GM19035 (cell line): ENCODE measurements around the gene ZNF761.
A peak's percentile ranks its signal among the peaks of the same experiment; 100 is the strongest.
"Not testable (repeated sequence)": the region's sequence is repeated elsewhere in the genome, so short reads cannot be mapped to it uniquely, and the experiment has no call there.

Source experiments
- ATAC-seq: cut with Tn5 transposase; IDR thresholded peaks from one replicate; pipeline ENCODE4 v1.9.1; 2021; ENCODE audit not compliant: unreplicated experiment

ZNF761 gene

DNA sequence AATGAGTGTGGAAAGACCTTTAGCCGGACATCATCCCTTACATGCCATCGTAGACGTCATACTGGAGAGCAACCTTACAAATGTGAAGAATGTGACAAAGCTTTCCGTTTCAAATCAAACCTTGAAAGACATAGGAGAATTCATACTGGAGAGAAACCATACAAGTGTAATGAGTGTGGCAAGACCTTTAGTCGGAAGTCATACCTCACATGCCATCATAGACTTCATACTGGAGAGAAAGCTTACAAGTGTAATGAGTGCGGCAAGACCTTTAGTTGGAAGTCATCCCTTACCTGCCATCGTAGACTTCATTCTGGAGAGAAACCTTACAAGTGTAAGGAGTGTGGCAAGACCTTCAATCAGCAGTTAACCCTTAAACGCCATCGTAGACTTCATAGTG lies 24.0 kb downstream of the ZNF761 start:
- no peak for ATAC-seq

DNA sequence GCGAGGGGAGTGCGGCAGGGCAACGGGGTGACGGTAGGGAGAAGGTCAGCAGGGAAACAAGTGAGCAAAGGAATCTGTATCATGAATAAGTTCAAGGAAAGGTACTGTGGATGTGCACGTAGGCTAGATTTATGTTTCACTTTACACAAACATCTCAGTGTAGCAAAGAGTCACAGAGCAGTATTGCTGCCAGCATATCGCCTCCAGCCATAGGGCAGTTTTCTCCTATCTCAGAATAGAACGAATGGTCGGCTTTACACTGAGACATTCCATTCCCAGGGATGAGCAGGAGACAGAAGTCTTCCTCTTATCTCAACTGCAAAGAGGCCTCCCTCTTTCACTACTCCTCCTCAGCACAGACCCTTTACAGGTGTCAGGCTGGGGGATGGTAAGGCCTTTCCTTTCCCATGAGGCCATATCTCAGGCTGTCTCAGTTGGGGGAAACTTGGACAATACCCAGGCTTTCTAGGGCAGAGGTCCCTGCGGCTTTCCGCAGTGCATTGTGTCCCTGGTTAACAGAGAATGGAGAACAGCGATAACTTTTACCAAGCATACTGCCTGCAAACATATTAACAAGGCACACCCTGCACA lies 28.4 kb downstream of the ZNF761 start:
- ATAC-seq, result not testable (repeated sequence)

DNA sequence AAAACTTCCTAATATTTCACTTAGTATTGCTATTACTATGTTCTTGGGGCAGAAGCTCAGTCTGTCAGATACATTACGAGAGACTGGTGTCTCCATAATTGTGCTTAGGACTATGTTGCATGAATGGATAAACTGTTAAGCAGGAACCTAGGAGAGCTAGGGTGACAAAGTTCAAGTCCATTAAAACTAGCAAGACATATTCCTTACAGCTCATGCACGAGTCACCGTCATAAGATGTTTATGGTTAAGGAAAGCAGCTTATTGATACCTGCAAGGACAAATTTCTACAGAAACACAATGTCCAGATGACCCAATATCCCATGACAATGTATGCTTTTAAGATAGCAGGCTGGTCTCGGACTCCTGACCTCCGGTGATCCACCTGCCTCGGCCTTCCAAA lies 30.1 kb downstream of the ZNF761 start:
- ATAC-seq, result no peak

DNA sequence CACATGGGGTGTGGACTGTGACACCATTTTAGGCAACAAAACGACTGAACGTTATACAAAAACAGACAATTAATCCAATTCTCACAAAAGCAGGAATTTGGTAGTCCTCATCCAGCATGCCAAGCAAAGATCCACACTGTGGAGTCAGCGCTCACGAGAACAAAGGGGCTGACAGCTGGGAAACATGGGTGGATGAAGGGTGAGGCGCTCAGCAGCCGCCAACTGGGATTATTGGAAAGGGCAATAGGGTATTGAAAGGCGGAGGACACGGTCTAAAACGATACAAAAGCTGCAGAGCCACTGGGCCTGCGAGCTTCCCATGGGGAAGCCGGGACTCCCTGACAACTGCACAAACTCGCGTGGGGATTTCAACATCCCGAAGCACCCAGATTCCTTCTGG lies 31.1 kb downstream of the ZNF761 start:
- no peak for ATAC-seq

DNA sequence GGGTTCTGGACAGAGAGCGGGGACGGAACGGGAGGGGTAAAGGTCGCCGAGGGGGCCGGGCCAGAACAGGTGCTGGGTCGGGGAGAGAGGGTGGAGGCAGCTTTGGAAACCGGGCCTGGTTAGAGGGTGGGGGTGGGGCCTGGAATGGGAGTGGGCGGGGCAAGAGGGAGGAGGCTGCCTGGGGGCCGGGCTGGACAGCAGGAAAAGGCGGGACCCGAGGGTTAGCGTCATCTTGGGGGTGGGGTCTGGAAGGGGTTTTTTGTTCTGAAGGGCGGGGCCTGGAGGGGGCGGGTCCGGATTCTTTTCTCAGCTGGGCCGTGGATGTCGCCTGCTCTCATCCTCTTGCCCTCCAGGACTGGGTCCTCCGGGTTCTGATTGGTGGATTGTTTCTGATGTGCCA lies 31.5 kb downstream of the ZNF761 start:
- no peak for ATAC-seq

DNA sequence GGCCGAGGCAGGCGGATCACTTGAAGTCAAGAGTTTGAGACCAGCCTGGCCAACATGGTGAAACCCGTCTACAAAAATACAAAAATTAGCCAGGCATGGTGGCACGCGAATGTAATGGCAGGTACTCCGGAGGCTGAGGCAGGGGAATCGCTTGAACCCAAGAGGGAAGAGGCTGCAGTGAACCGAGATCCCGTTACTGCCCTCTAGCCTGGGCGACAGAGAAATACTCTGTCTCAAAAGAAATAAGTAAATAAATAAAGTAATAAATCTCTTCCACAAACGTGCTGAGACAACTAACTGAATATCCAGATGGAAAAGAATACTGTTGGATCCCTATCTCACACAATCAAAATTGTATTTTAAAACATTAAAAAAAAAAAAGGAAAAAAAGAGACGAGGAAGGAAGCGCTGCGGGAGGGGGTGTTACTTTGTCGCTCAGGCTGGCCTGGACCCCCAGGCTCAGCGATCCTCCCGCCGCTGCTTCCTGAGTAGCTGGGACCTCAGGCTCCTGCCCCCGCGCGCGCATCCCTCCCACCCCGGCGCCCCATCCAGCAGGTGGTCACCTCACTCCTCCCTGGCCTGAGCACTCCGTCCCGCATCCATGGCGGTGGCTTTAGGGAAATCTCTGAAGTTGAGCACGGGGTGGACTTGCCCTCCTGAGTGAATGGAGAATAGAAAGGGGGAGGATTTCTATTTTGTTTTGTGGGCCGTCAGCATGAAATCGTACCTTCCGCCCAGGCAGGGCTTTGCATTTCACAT lies 35.1 kb downstream of the ZNF761 start:
- ATAC-seq, result no peak

DNA sequence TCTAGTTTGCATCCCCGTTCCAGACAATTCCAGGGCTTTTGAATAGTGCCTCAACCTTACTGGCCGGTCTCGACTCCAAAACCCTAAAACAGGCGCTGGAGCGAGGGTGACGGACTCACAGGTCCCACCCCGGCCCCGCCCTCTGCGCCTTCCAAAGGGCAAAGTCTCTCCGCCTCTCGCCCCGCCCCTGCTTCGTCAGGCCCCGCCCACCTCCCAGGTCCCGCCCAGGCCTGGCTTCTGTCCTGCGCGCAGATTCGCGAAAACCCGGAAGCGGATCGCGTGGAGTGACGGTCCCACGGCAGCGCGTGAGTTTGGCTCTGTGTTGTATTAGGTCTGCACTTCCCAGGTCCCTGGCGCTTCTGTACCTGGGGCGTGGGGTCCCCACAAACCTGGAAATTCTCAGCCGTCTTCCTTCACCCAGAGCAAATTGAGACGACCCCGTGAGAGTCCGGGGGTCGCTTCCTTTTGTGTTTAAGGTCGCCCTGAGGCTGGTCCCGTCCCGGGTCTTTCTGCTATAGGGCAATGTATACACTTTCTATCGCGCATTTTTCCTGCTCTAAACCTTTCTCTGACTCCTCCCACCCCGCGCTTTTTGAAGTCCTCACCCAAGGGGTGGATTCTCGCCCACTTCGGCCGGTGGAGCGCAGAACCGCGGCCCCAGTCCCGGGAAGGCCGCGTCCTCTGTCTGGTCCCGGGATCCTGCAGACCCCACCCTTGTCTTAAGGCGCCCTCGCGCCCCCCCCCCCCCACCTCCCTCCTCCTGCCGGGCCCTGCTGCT lies 35.9 kb downstream of the ZNF761 start, which contains the start of gene ZNF813:
TSS of gene ZNF813 (plus strand) at position 249 of the 778 bp plus-strand sequence. CDS start 16,090 bp downstream, outside the sequence.
- ATAC-seq, result peak; percentile 82

DNA sequence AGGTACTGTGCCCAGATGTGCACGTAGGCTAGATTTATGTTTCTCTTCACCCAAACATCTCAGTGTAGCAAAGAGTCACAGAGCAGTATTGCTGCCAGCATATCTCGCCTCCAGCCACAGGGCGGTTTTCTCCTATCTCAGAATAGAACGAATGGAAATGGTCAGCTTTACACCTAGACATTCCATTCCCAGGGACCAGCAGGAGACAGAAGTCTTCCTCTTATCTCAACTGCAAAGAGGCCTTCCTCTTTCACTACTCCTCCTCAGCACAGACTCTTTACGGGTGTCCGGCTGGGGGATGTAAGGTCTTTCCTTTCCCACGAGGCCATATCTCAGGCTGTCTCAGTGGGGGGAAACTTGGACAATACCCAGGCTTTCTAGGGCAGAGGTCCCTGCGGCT lies 36.8 kb downstream of the ZNF761 start:
- ATAC-seq, result not testable (repeated sequence)

DNA sequence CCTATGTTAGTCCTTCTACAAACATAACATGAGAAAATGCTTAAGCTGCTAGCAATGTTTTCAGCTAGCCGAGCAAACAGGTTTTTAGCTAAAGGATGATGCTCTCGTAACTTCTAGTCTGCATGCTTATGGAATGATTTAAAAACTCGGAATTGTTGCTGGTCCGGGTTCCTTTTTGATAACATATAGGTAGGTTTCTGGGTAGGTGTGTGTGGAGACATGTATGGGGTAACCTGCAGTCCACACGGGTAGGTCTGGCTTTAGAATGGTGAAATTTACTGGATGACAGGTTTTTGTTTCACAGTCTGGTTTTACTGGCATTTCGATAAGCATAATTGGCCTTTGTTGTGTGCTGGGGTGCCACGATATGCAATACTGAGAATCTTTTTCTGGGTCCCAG lies 40.1 kb downstream of the ZNF761 start:
- ATAC-seq, result no peak

DNA sequence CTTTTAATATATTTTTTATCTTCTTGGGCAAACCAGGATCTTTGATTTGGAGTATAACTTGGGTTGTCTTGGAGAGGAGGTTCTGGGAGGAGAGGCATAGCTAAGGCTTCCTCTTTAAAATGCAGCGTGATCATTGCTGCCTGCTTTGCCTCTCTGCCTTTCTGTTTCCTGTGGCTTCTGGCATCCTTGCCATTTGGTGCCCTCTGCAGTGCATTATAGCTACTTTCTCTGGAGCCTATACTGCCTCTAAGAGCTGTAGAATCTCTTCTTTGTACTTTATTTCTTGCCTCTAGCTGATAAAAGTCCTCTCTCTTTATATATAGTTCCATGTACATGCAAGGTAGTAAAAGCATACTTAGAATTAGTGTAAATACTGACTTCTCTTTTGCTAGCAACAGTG lies 43.0 kb downstream of the ZNF761 start:
- ATAC-seq, result not testable (repeated sequence)

DNA sequence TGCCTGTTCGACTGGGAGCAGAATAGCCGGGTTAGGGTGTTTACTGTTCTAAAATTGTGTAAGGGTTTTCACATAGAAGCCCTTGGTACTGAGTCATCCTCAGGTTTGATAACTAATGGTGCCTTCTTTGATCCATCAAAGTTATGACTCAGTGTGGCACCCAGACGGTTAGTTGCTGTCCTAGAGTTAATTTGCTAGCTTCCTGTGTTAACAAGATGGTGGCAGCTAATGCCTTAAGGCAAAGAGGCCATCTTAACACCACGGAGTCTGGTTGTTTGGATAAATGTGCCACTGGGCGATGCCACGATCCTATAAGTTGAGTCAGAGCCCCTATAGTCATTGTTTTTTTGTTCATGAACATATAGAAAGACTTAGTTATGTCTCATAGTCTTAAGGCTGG lies 43.7 kb downstream of the ZNF761 start:
- not testable (repeated sequence) for ATAC-seq

DNA sequence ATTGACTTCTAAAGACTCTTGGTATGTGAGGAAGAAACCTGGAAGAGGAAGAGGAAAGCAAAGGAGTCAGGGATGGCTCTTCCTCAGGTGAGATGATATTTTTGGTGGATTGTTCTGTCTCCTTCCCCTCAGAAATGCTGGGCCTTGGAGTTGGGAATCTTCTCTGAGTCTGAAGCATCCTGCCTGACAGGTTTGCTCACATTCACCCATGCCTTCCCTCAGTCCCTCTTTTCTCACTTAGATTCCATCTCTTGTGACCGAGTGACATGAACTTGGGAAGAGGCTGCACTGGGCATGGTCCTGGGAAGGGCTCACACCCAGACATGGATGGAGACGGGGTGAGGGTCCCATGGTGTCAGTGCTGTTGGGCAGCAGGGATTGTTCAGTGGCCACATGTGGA lies 52.0 kb downstream of the ZNF761 start:
- not testable (repeated sequence) for ATAC-seq

DNA sequence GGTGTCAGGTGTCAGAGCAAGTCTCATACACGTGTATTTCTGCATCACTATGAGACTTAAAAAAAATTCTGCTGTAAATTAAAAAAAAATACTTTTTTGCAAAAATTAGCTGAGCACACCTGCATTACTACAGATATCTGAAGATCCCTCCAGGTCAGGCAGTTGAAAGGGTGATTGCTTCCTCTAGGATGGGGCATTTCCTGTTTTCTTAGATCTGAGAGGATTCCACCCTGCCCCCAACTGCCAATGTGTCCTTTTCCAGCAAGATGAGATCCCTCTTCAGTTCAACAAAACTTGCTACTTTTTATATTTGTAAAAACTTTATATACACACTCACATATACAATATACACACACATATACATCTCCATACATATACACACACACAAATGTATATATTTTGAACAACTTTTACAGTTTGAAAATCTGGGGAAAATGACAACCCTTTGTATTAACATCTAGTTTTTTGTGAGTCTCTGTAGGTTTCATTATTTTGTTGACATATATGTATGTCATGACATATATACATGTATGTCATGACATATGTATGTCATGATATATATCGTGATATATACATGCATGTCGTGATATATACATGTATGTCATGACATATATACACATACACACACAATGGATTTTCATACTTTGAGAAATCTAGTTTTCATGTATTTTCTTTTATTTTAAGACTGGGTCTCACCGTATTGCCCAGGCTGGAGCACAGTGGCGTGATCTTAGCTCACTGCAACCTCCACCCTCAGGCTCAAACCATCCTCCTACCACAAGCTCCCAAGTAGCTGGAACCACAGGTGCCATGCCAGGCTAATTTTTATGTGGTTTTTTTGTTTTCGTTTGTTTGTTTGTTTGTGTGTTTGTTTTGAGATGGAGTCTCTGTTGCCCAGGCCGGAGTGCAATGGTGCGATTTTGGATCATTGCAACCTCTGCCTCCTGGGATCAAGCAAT lies 53.5 kb downstream of the ZNF761 start:
- no peak for ATAC-seq

DNA sequence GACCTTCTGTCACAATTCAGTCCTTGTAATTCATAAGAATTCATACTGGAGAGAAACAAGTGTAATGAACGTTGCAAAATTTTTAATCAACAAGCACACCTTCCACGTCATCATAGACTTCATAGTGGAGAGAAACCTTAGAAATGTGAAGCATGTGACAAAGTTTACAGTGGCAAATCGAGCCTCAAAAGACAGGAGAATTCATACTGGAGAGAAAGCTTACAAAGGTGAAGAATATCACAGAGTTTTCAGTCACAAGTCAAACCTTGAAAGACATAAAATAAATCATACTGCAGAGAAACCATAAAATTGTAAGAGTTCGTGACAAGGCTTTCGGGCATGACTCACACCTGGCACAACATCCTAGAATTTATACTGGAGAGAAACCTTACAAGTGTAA lies 60.4 kb downstream of the ZNF761 start:
- no peak for ATAC-seq

DNA sequence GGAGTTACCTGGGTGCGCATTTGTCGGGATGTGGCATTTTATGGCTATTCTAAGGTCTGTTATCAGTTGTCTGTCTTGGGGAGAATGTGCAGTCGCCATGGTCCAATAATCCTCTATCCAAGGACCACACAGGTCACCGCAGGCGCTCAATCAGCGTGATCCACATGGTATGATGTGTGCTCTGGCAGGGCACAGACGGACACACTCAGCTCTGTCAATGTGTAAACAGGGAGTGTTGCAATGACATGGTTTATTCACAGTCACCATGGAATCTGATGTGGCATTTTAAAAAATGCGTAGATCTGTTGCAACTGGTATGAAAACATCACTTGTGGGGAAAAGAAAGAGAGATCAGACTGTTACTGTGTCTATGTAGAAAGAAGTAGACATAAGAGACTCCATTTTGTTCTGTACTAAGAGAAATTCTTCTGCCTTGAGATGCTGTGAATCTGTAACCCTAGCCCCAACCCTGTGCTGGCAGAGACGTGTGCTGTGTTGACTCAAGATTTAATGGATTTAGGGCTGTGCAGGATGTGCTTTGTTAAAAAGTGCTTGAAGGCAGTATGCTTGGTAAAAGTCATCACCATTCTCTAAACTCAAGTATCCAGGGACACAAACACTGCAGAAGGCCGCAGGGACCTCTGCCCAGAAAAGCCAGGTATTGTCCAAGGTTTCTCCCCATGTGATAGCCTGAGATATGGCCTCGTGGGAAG lies 65.7 kb downstream of the ZNF761 start:
- ATAC-seq, result not testable (repeated sequence)

DNA sequence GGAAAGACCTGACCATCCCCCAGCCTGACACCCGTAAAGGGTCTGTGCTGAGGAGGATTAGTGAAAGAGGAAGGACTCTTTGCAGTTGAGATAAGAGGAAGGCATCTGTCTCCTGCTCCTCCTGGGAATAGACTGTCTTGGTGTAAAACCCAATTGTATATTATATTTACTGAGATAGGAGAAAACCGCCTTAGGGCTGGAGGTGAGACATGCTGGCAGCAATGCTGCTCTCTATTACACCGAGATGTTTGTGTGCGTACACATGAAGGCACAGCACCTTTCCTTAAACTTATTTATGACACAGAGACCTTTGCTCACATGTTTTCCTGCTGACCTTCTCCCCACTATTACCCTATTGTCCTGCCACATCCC lies 66.2 kb downstream of the ZNF761 start:
- ATAC-seq, result not testable (repeated sequence)

DNA sequence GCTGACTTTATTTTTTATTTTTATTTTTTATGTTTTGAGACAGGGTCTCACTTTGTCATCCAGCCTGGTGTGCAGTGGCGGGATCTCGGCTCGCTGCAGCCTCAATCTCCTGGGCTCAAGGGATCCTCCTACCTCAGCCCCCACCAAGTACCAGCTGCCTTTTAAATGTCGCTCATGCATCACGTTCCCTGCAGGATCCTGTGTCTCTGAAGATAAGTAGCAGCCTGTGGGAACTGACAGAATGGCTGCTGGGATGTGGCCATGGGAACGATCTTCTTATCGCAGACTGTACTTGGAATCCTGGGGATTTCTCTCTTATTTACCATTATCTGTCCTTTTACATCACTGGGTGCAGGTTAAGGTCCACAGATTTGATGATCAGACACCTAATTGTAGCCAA lies 71.4 kb downstream of the ZNF761 start:
- not testable (repeated sequence) for ATAC-seq

DNA sequence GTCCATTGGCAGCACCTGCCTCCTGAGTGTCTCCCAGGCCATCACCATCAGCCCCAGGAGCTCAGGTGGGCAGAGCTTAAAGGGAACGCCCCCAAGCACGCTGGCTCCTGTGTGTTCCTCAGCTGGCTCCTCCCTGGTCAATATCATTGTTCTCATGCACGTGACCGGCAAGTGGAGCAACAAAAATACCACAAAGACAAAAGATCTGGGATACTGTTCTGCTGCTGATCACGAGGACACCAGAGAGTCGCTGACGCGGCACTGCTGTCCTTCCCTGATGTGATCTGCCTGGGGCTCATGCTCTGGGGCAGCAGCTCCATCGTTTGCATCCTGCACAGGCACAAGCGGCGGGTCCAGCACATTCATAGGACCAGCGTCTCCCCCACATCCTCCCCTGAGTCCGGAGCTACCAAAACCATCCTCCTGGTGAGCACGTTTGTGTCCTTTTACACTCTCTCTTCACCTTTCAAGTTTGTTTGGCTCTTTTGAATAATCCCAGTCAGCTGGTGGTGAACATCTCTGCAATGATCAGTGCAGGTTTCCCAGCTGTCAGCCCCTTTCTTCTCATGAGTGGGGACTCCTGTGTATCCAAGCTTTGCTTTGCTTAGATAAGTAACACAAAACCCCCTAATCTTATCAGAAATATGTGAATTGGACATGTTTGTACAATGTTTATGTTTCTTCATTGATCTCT lies 72.0 kb downstream of the ZNF761 start:
- not testable (repeated sequence) for ATAC-seq

DNA sequence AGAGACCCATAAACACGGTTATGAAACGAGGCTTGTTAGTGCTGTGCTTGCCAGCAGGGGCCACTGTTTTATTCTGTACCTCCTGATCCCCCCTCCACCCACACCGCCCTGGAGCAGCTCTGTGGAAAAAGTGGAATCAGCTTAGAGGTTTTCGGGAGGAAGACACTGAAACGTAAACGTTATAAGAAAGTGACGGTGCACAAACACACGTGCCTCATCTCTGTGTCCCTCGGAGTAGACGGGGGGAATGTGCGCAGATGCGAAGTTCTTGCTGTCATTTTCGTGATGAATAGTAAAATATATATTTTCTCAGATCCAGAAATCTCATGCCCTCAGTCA lies 72.5 kb downstream of the ZNF761 start:
- not testable (repeated sequence) for ATAC-seq

DNA sequence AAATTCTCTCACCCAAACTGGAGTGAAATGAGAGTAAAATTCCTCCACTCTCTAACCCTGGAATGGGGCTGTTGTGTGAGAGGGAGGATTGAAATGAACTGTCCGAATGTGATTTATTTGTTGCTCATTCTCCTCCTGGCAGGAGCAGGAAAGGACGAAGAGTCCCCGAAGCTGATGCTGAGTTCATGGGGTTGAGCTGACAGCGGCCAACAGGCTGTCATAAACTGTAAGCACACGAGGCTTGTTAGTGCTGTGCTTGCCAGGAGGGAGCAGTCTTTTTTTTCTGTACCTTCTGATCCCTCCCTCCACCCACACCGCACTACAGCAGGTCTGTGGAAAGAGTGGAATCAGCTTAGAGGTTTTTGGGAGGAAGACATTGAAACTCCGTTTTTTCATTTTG lies 73.1 kb downstream of the ZNF761 start:
- ATAC-seq, result no peak
